HL-60 (cell line): ENCODE data around the gene RTKN.

Source experiments
- GABPA ChIP-seq: IDR thresholded peaks from 2 replicates; pipeline ENCODE4 v1.6.1; 2012; ENCODE audit warnings: low read depth
- POLR2AphosphoS5 ChIP-seq: IDR thresholded peaks from 2 replicates; pipeline ENCODE4 v1.6.1; 2012; ENCODE audit warnings: low read depth
- SPI1 ChIP-seq: IDR thresholded peaks from 2 replicates; pipeline ENCODE4 v1.6.1; 2012; ENCODE audit warnings: low read depth, mild to moderate bottlenecking, borderline replicate concordance
- TF ChIP-seq, protein P1 (sequence below): IDR thresholded peaks from one replicate; pipeline ENCODE4 v1.5.1; 2011; ENCODE audit warnings: low read length, control low read depth, inconsistent platforms; ENCODE audit not compliant: insufficient read depth

DNA sequence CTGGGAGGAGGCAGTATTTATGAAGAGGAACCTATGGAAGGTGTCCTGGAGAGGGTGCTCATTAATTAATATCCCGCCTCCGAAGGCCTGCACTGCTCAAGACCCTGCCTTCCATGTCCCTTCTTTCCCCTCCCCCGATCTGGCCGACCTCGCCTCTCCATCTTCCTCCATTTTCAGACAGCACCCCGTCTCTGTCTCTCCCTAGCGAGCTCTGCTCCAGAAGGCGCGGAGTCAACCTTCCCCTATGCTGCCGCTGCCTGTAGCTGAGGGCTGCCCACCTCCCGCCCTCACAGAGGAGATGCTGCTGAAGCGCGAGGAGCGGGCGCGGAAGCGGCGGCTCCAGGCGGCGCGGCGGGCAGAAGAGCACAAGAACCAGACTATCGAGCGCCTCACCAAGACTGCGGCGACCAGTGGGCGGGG is 15.4 kb upstream of the RTKN start:
- TF ChIP-seq, protein P1, sequence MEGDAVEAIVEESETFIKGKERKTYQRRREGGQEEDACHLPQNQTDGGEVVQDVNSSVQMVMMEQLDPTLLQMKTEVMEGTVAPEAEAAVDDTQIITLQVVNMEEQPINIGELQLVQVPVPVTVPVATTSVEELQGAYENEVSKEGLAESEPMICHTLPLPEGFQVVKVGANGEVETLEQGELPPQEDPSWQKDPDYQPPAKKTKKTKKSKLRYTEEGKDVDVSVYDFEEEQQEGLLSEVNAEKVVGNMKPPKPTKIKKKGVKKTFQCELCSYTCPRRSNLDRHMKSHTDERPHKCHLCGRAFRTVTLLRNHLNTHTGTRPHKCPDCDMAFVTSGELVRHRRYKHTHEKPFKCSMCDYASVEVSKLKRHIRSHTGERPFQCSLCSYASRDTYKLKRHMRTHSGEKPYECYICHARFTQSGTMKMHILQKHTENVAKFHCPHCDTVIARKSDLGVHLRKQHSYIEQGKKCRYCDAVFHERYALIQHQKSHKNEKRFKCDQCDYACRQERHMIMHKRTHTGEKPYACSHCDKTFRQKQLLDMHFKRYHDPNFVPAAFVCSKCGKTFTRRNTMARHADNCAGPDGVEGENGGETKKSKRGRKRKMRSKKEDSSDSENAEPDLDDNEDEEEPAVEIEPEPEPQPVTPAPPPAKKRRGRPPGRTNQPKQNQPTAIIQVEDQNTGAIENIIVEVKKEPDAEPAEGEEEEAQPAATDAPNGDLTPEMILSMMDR: no peak
- TF ChIP-seq GABPA: no peak
- no peak for TF ChIP-seq POLR2AphosphoS5
- no peak for TF ChIP-seq SPI1
